ENCODE results near the gene RUSC1.

Gene RUSC1

GRCh38 chr1:155320661-155321617, at the start of gene RUSC1:
Gene RUSC1, plus strand, starts transcription at chr1:155320894. Its CDS starts 880 bp downstream, at chr1:155321774.
- Histone ChIP-seq H3K9me3 (ENCODE audit: low read depth, low read length) (no peaks in the 10 kb centered on the region), H3K27ac (peak within 1 kb of the TSS; percentile 84), H3K36me3 (ENCODE audit: insufficient read depth, low read length) (peaks cover 22% of the 10 kb centered on the region), H3K9ac (ENCODE audit: insufficient read length) (peak within 1 kb of the TSS; percentile 50), H3K4me3 (peak within 1 kb of the TSS; percentile 79)
- DNase-seq (ENCODE audit: low read depth, low spot score) = no peak
- TF ChIP-seq FOXP2 (optimal IDR thresholded peaks at IDR 0.05; ENCODE audit: control extremely low read depth, extremely low read length, insufficient read depth) (no peak), POLR2AphosphoS5 (IDR thresholded peaks at IDR 0.05; ENCODE audit: borderline replicate concordance, low read depth, low read length) (peak; percentile 90)

- no peak for DNase-seq (ENCODE audit: low read depth, low spot score)
- Histone ChIP-seq H3K9ac (ENCODE audit: insufficient read length) (peak overlapping the region; percentile 92), H3K27ac (peak overlapping the region; percentile 84), H3K4me3 (peak overlapping the region; percentile 98), H3K36me3 (ENCODE audit: insufficient read depth, low read length) (peaks cover 38% of the 10 kb centered on the region), H3K9me3 (ENCODE audit: low read depth, low read length) (no peaks in the 10 kb centered on the region)
- TF ChIP-seq POLR2AphosphoS5 (IDR thresholded peaks at IDR 0.05; ENCODE audit: borderline replicate concordance, low read depth, low read length) (no peak), EZH2 (IDR thresholded peaks at IDR 0.05) (no peak), FOXP2 (optimal IDR thresholded peaks at IDR 0.05; ENCODE audit: control extremely low read depth, extremely low read length, insufficient read depth) (no peak)
Measured at GRCh38 chr1:155272466-155273342, 48.0 kb upstream of the RUSC1 start.

- Histone ChIP-seq H3K27ac (peak within 1 kb of the TSS; percentile 84), H3K4me3 (peak within 1 kb of the TSS; percentile 98), H3K9ac (ENCODE audit: insufficient read length) (peak within 1 kb of the TSS; percentile 92), H3K9me3 (ENCODE audit: low read depth, low read length) (no peaks in the 10 kb centered on the region), H3K36me3 (ENCODE audit: insufficient read depth, low read length) (peaks cover 29% of the 10 kb centered on the region)
- peak; percentile 57 for DNase-seq (ENCODE audit: low read depth, low spot score)
- no peak for TF ChIP-seq EZH2 (IDR thresholded peaks at IDR 0.05)
- TF ChIP-seq FOXP2 (optimal IDR thresholded peaks at IDR 0.05; ENCODE audit: control extremely low read depth, extremely low read length, insufficient read depth) = peak; percentile 60
- TF ChIP-seq POLR2AphosphoS5 (IDR thresholded peaks at IDR 0.05; ENCODE audit: borderline replicate concordance, low read depth, low read length) = peak; percentile 88
Measured at GRCh38 chr1:155273343-155274245, 47.1 kb upstream of the RUSC1 start, which contains the start of gene CLK2. Gene CLK2, minus strand, starts transcription at chr1:155273504. Its CDS starts 2,527 bp downstream, at chr1:155270977.

GRCh38 chr1:155277070-155277901, 43.4 kb upstream of the RUSC1 start, which contains the start of gene HCN3:
Gene HCN3, plus strand, starts transcription at chr1:155277463. Its CDS starts 128 bp downstream, at chr1:155277591.
- peak; percentile 85 for DNase-seq (ENCODE audit: low read depth, low spot score)
- Histone ChIP-seq H3K9me3 (ENCODE audit: low read depth, low read length) (no peaks in the 10 kb centered on the region), H3K27ac (0 out of 2 replicates have a peak within 1 kb of the TSS, but pooled peaks have one; percentile 9), H3K4me3 (peak within 1 kb of the TSS; percentile 93), H3K9ac (ENCODE audit: insufficient read length) (peak within 1 kb of the TSS; percentile 51), H3K36me3 (ENCODE audit: insufficient read depth, low read length) (no peaks in the 10 kb centered on the region)
- TF ChIP-seq EZH2 (IDR thresholded peaks at IDR 0.05) (no peak), FOXP2 (optimal IDR thresholded peaks at IDR 0.05; ENCODE audit: control extremely low read depth, extremely low read length, insufficient read depth) (no peak), POLR2AphosphoS5 (IDR thresholded peaks at IDR 0.05; ENCODE audit: borderline replicate concordance, low read depth, low read length) (no peak)

GRCh38 chr1:155277902-155278688, 42.6 kb upstream of the RUSC1 start:
- H3K27ac ChIP-seq = no peak overlapping the region
- H3K36me3 ChIP-seq (ENCODE audit: insufficient read depth, low read length) = no peaks in the 10 kb centered on the region
- H3K4me3 ChIP-seq = peak overlapping the region; percentile 93
- no peak for DNase-seq (ENCODE audit: low read depth, low spot score)
- H3K9ac ChIP-seq (ENCODE audit: insufficient read length) = peak overlapping the region; percentile 51
- TF ChIP-seq FOXP2 (optimal IDR thresholded peaks at IDR 0.05; ENCODE audit: control extremely low read depth, extremely low read length, insufficient read depth) = no peak
- TF ChIP-seq POLR2AphosphoS5 (IDR thresholded peaks at IDR 0.05; ENCODE audit: borderline replicate concordance, low read depth, low read length) = no peak
- no peaks in the 10 kb centered on the region for H3K9me3 ChIP-seq (ENCODE audit: low read depth, low read length)

- no peak for DNase-seq (ENCODE audit: low read depth, low spot score)
- TF ChIP-seq POLR2AphosphoS5 (IDR thresholded peaks at IDR 0.05; ENCODE audit: borderline replicate concordance, low read depth, low read length) (no peak), FOXP2 (optimal IDR thresholded peaks at IDR 0.05; ENCODE audit: control extremely low read depth, extremely low read length, insufficient read depth) (no peak), EZH2 (IDR thresholded peaks at IDR 0.05) (no peak)
- Histone ChIP-seq H3K27ac (no peak overlapping the region), H3K36me3 (ENCODE audit: insufficient read depth, low read length) (no peaks in the 10 kb centered on the region), H3K9ac (ENCODE audit: insufficient read length) (no peak overlapping the region), H3K4me3 (no peak overlapping the region), H3K9me3 (ENCODE audit: low read depth, low read length) (no peaks in the 10 kb centered on the region)
Measured at GRCh38 chr1:155278689-155279160, 42.0 kb upstream of the RUSC1 start.

Measured in SK-N-MC (cell line).